HepG2 (cell line): Measurements from ENCODE around the gene TMEM14A. TPM values are rescaled to one million over a fixed set of nuclear protein-coding genes. Genes with fewer than 3 reads are reported as not detected.
A peak's percentile ranks its signal among the peaks of the same experiment; 100 is the strongest.

ENCODE experiments used
- AKAP8 ChIP-seq: sonication (generic); formaldehyde crosslinking; IDR thresholded peaks from 2 replicates; pipeline ENCODE4 v1.5.1; 2020; ENCODE audit warnings: mild to moderate bottlenecking, missing genetic modification reagents
- ARID2 ChIP-seq: sonication (generic); formaldehyde crosslinking; IDR thresholded peaks from 2 replicates; pipeline ENCODE4 v1.8.1; 2022; ENCODE audit warnings: mild to moderate bottlenecking, missing genetic modification reagents, borderline replicate concordance
- ELF4 ChIP-seq: sonication (generic); formaldehyde crosslinking; IDR thresholded peaks from 2 replicates; pipeline ENCODE4 v1.5.0; 2020; ENCODE audit warnings: missing genetic modification reagents, mild to moderate bottlenecking, moderate library complexity, borderline replicate concordance
- ERF ChIP-seq: IDR thresholded peaks from 2 replicates; pipeline ENCODE4 v1.6.1; 2018; ENCODE audit warnings: missing biosample characterization, missing genetic modification reagents
- NR2F1 ChIP-seq, 2 experiments: fragments of 450-650 bp in 1 of 2; formaldehyde crosslinking in 1 of 2; IDR thresholded peaks; 2 replicates each; pipeline versions ENCODE4 v1.5.0 to v1.6.1; 2016 to 2020; ENCODE audit warnings: mild to moderate bottlenecking in 1 of 2, missing compliant biosample characterization in 1 of 2, missing genetic modification reagents in 1 of 2, moderate library complexity in 1 of 2
- PAX8 ChIP-seq: sonication (generic); formaldehyde crosslinking; IDR thresholded peaks from 2 replicates; pipeline ENCODE4 v1.8.0; 2022; ENCODE audit warnings: mild to moderate bottlenecking, missing genetic modification reagents, borderline replicate concordance
- RFXANK ChIP-seq: IDR thresholded peaks from 2 replicates; pipeline ENCODE4 v1.6.1; 2016
- STAG1 ChIP-seq: sonication (generic); formaldehyde crosslinking; IDR thresholded peaks from 2 replicates; pipeline ENCODE4 v1.4.0; 2020; ENCODE audit warnings: missing genetic modification reagents
- YEATS4 ChIP-seq: sonication (generic); formaldehyde crosslinking; IDR thresholded peaks from 2 replicates; pipeline ENCODE4 v1.4.0; 2020; ENCODE audit warnings: missing genetic modification reagents, borderline replicate concordance
- ZNF143 ChIP-seq: sonication (generic); formaldehyde crosslinking; IDR thresholded peaks from 2 replicates; pipeline ENCODE4 v1.4.0; 2020; ENCODE audit warnings: missing genetic modification reagents
- ZNF878 ChIP-seq: sonication (generic); formaldehyde crosslinking; IDR thresholded peaks from 2 replicates; pipeline ENCODE4 v1.8.1; 2023; ENCODE audit warnings: mild to moderate bottlenecking, missing genetic modification reagents, moderate library complexity
- polyA plus RNA-seq, 8 experiments: library from polyadenylated mRNA; depleted of rRNA in 3 of 8; stranded (reverse) in 7 of 8; unstranded in 1 of 8; fragments of >200 nt; fragmentation: Illumina TruSeq in 4 of 8; extraction: Trizol in 4 of 8; gene quantifications; 2 replicates each; pipeline versions ENCODE4 v1.2.1 to v1.2.3, GENCODE V29; 2011 to 2016; ENCODE audit warnings: low read depth in 4 of 8, missing spikeins in 1 of 8, mixed read lengths in 1 of 8; ENCODE audit not compliant: insufficient read depth in 1 of 8
- total RNA-seq, 5 experiments: library from RNA; depleted of rRNA; stranded (reverse); fragments of >200 nt; fragmentation: Illumina TruSeq; extraction: Trizol; gene quantifications; 2 replicates each; pipeline ENCODE4 v1.2.3, GENCODE V29; 2016; ENCODE audit warnings: low read depth in 1 of 5
- TF ChIP-seq, protein P1 (sequence below): sonication (generic); formaldehyde crosslinking; IDR thresholded peaks from 2 replicates; pipeline ENCODE4 v1.4.0; 2020; ENCODE audit warnings: missing genetic modification reagents
- TF ChIP-seq, protein P2 (sequence below): sonication (generic); formaldehyde crosslinking; IDR thresholded peaks from 2 replicates; pipeline ENCODE4 v1.5.1; 2020; ENCODE audit warnings: missing genetic modification reagents, mild to moderate bottlenecking, borderline replicate concordance
- TF ChIP-seq, protein P3 (sequence below): sonication (generic); formaldehyde crosslinking; IDR thresholded peaks from 2 replicates; pipeline ENCODE4 v1.5.1; 2020; ENCODE audit warnings: mild to moderate bottlenecking, missing genetic modification reagents, moderate library complexity
- TF ChIP-seq, protein P4 (sequence below): sonication (generic); formaldehyde crosslinking; IDR thresholded peaks from 2 replicates; pipeline ENCODE4 v1.4.0; 2020; ENCODE audit warnings: missing genetic modification reagents
- TF ChIP-seq, protein P5 (sequence below): sonication (generic); formaldehyde crosslinking; IDR thresholded peaks from 2 replicates; pipeline ENCODE4 v1.4.0; 2020; ENCODE audit warnings: missing genetic modification reagents

Gene TMEM14A
- total and polyA plus RNA-seq, 2 of the 13 experiments (the other 11 are each of a cell fraction or from before 2014, with no cell fraction given): 24.6 to 73.7 TPM

DNA sequence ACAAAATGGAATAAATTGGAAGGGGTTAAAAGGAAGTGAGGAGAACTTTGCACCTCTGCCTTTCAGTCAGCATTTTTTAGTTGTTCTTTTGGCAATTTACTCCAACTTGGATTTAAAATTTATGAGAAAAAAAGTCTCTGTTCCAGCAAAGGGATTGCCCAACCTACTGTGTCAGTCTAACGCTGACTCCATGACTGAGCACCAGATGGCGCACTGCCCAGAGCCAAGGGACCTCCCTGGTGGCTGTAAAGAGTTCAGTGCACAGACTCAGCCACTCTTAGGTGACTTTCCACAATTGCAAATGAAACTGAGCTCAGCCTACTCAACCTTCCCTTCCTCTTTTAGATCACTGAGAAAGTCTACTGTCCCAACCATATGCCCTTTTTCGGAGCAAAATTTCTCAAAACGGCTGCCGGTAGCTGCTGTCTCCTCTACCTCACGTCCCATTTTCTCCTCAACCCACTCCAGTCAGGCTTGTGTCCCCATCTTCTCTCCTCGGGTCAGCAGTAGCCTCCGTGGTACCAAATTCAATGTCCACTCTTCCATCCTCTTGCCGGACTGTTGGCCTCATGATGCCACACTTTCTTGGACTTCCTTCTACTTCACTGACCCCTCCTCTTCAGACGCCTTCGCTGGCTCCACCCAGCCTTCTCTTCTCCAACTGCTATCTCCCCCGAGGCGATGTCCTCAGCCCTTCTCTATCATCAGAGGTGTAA is 53.7 kb downstream of the TMEM14A start (continued):
- TF ChIP-seq, protein P1, sequence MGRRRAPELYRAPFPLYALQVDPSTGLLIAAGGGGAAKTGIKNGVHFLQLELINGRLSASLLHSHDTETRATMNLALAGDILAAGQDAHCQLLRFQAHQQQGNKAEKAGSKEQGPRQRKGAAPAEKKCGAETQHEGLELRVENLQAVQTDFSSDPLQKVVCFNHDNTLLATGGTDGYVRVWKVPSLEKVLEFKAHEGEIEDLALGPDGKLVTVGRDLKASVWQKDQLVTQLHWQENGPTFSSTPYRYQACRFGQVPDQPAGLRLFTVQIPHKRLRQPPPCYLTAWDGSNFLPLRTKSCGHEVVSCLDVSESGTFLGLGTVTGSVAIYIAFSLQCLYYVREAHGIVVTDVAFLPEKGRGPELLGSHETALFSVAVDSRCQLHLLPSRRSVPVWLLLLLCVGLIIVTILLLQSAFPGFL (CRISPR knock-in tag): no peak
- TF ChIP-seq ARID2: no peak
- no peak for TF ChIP-seq NR2F1 (CRISPR knock-in tag; IDR thresholded peaks at IDR 0.05)
- TF ChIP-seq, protein P2, sequence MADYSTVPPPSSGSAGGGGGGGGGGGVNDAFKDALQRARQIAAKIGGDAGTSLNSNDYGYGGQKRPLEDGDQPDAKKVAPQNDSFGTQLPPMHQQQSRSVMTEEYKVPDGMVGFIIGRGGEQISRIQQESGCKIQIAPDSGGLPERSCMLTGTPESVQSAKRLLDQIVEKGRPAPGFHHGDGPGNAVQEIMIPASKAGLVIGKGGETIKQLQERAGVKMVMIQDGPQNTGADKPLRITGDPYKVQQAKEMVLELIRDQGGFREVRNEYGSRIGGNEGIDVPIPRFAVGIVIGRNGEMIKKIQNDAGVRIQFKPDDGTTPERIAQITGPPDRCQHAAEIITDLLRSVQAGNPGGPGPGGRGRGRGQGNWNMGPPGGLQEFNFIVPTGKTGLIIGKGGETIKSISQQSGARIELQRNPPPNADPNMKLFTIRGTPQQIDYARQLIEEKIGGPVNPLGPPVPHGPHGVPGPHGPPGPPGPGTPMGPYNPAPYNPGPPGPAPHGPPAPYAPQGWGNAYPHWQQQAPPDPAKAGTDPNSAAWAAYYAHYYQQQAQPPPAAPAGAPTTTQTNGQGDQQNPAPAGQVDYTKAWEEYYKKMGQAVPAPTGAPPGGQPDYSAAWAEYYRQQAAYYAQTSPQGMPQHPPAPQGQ (CRISPR knock-in tag): no peak
- no peak for TF ChIP-seq ELF4 (CRISPR knock-in tag)
- TF ChIP-seq, protein P3, sequence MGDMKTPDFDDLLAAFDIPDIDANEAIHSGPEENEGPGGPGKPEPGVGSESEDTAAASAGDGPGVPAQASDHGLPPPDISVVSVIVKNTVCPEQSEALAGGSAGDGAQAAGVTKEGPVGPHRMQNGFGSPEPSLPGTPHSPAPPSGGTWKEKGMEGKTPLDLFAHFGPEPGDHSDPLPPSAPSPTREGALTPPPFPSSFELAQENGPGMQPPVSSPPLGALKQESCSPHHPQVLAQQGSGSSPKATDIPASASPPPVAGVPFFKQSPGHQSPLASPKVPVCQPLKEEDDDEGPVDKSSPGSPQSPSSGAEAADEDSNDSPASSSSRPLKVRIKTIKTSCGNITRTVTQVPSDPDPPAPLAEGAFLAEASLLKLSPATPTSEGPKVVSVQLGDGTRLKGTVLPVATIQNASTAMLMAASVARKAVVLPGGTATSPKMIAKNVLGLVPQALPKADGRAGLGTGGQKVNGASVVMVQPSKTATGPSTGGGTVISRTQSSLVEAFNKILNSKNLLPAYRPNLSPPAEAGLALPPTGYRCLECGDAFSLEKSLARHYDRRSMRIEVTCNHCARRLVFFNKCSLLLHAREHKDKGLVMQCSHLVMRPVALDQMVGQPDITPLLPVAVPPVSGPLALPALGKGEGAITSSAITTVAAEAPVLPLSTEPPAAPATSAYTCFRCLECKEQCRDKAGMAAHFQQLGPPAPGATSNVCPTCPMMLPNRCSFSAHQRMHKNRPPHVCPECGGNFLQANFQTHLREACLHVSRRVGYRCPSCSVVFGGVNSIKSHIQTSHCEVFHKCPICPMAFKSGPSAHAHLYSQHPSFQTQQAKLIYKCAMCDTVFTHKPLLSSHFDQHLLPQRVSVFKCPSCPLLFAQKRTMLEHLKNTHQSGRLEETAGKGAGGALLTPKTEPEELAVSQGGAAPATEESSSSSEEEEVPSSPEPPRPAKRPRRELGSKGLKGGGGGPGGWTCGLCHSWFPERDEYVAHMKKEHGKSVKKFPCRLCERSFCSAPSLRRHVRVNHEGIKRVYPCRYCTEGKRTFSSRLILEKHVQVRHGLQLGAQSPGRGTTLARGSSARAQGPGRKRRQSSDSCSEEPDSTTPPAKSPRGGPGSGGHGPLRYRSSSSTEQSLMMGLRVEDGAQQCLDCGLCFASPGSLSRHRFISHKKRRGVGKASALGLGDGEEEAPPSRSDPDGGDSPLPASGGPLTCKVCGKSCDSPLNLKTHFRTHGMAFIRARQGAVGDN (CRISPR knock-in tag): peak; percentile 37; the same call in 1 of the 2 replicates
- TF ChIP-seq AKAP8 (CRISPR knock-in tag): no peak
- no peak for TF ChIP-seq RFXANK (CRISPR knock-in tag)
- 0 out of 2 replicates have a peak, but pooled peaks have one; percentile 68 for TF ChIP-seq PAX8 (CRISPR knock-in tag)
- 0 out of 2 replicates have a peak, but pooled peaks have one; percentile 36 for TF ChIP-seq ERF (CRISPR knock-in tag)
- TF ChIP-seq ZNF878 (CRISPR knock-in tag): no peak
- TF ChIP-seq YEATS4 (CRISPR knock-in tag): no peak
- TF ChIP-seq ZNF143 (CRISPR knock-in tag): no peak
- TF ChIP-seq, protein P4, sequence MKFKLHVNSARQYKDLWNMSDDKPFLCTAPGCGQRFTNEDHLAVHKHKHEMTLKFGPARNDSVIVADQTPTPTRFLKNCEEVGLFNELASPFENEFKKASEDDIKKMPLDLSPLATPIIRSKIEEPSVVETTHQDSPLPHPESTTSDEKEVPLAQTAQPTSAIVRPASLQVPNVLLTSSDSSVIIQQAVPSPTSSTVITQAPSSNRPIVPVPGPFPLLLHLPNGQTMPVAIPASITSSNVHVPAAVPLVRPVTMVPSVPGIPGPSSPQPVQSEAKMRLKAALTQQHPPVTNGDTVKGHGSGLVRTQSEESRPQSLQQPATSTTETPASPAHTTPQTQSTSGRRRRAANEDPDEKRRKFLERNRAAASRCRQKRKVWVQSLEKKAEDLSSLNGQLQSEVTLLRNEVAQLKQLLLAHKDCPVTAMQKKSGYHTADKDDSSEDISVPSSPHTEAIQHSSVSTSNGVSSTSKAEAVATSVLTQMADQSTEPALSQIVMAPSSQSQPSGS (CRISPR knock-in tag): 0 out of 2 replicates have a peak, but pooled peaks have one; percentile 44
- TF ChIP-seq, protein P5, sequence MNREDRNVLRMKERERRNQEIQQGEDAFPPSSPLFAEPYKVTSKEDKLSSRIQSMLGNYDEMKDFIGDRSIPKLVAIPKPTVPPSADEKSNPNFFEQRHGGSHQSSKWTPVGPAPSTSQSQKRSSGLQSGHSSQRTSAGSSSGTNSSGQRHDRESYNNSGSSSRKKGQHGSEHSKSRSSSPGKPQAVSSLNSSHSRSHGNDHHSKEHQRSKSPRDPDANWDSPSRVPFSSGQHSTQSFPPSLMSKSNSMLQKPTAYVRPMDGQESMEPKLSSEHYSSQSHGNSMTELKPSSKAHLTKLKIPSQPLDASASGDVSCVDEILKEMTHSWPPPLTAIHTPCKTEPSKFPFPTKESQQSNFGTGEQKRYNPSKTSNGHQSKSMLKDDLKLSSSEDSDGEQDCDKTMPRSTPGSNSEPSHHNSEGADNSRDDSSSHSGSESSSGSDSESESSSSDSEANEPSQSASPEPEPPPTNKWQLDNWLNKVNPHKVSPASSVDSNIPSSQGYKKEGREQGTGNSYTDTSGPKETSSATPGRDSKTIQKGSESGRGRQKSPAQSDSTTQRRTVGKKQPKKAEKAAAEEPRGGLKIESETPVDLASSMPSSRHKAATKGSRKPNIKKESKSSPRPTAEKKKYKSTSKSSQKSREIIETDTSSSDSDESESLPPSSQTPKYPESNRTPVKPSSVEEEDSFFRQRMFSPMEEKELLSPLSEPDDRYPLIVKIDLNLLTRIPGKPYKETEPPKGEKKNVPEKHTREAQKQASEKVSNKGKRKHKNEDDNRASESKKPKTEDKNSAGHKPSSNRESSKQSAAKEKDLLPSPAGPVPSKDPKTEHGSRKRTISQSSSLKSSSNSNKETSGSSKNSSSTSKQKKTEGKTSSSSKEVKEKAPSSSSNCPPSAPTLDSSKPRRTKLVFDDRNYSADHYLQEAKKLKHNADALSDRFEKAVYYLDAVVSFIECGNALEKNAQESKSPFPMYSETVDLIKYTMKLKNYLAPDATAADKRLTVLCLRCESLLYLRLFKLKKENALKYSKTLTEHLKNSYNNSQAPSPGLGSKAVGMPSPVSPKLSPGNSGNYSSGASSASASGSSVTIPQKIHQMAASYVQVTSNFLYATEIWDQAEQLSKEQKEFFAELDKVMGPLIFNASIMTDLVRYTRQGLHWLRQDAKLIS (CRISPR knock-in tag): peak; percentile 34; the same call in 1 of the 2 replicates
- TF ChIP-seq STAG1 (CRISPR knock-in tag): peak; percentile 92
